HL-60 (cell line): ENCODE data around the gene MAPK6.

ENCODE experiments used
- DNase-seq, 2 experiments: peaks; one replicate each; pipeline ENCODE4 v3.0.0-alpha.2; 2010 to 2020; ENCODE audit warnings: low read depth in 1 of 2, low spot score in 1 of 2
- H3K27ac ChIP-seq: fragments of 250-450 bp; sonication (Bioruptor Pico); replicated peaks from 2 replicates; pipeline ENCODE4 v1.5.1; 2020; ENCODE audit warnings: mild to moderate bottlenecking, moderate library complexity
- H3K27me3 ChIP-seq: fragments of 250-450 bp; sonication (Bioruptor Pico); 2 replicates; pipeline ENCODE4 v1.5.1; 2021; ENCODE audit warnings: mild to moderate bottlenecking, moderate library complexity; ENCODE audit not compliant: insufficient read depth, poor library complexity, severe bottlenecking
- H3K4me3 ChIP-seq: replicated peaks from 2 replicates; pipeline ENCODE4 v1.5.1; 2011; ENCODE audit warnings: mild to moderate bottlenecking, control low read depth, low read length; ENCODE audit not compliant: insufficient read depth
- GABPA ChIP-seq: IDR thresholded peaks from 2 replicates; pipeline ENCODE4 v1.6.1; 2012; ENCODE audit warnings: low read depth
- POLR2AphosphoS5 ChIP-seq: IDR thresholded peaks from 2 replicates; pipeline ENCODE4 v1.6.1; 2012; ENCODE audit warnings: low read depth
- SPI1 ChIP-seq: IDR thresholded peaks from 2 replicates; pipeline ENCODE4 v1.6.1; 2012; ENCODE audit warnings: low read depth, mild to moderate bottlenecking, borderline replicate concordance
- TF ChIP-seq, protein P1 (sequence below): IDR thresholded peaks from 2 replicates; pipeline ENCODE4 v1.6.1; 2012; ENCODE audit warnings: low read depth; ENCODE audit not compliant: insufficient replicate concordance
- TF ChIP-seq, protein P2 (sequence below): IDR thresholded peaks from one replicate; pipeline ENCODE4 v1.5.1; 2011; ENCODE audit warnings: low read length, control low read depth, inconsistent platforms; ENCODE audit not compliant: insufficient read depth

The MAPK6 gene

DNA sequence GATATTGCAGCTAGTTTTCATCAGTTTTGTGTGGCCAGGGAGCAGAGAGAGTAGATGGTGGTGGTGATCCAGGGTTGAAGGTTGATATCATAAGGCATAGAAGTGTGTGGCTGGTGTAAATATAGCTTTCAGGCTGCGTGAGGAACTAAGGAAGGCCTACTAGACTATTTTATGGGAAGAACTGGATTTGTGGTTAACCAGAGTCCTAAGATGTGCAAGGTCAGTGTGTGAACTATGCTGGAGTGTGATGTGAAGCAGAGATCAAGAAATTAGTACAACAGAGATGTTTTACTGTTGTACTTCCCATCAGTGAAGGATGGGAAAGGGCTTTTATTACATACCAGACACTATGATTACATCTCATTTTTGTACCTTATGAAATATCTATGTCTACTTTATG is 41.5 kb downstream of the MAPK6 start:
- no peak for DNase-seq
- TF ChIP-seq SPI1: no peak
- no peak for TF ChIP-seq GABPA
- no peak for TF ChIP-seq POLR2AphosphoS5
- TF ChIP-seq, protein P1, sequence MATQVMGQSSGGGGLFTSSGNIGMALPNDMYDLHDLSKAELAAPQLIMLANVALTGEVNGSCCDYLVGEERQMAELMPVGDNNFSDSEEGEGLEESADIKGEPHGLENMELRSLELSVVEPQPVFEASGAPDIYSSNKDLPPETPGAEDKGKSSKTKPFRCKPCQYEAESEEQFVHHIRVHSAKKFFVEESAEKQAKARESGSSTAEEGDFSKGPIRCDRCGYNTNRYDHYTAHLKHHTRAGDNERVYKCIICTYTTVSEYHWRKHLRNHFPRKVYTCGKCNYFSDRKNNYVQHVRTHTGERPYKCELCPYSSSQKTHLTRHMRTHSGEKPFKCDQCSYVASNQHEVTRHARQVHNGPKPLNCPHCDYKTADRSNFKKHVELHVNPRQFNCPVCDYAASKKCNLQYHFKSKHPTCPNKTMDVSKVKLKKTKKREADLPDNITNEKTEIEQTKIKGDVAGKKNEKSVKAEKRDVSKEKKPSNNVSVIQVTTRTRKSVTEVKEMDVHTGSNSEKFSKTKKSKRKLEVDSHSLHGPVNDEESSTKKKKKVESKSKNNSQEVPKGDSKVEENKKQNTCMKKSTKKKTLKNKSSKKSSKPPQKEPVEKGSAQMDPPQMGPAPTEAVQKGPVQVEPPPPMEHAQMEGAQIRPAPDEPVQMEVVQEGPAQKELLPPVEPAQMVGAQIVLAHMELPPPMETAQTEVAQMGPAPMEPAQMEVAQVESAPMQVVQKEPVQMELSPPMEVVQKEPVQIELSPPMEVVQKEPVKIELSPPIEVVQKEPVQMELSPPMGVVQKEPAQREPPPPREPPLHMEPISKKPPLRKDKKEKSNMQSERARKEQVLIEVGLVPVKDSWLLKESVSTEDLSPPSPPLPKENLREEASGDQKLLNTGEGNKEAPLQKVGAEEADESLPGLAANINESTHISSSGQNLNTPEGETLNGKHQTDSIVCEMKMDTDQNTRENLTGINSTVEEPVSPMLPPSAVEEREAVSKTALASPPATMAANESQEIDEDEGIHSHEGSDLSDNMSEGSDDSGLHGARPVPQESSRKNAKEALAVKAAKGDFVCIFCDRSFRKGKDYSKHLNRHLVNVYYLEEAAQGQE: no peak
- TF ChIP-seq, protein P2, sequence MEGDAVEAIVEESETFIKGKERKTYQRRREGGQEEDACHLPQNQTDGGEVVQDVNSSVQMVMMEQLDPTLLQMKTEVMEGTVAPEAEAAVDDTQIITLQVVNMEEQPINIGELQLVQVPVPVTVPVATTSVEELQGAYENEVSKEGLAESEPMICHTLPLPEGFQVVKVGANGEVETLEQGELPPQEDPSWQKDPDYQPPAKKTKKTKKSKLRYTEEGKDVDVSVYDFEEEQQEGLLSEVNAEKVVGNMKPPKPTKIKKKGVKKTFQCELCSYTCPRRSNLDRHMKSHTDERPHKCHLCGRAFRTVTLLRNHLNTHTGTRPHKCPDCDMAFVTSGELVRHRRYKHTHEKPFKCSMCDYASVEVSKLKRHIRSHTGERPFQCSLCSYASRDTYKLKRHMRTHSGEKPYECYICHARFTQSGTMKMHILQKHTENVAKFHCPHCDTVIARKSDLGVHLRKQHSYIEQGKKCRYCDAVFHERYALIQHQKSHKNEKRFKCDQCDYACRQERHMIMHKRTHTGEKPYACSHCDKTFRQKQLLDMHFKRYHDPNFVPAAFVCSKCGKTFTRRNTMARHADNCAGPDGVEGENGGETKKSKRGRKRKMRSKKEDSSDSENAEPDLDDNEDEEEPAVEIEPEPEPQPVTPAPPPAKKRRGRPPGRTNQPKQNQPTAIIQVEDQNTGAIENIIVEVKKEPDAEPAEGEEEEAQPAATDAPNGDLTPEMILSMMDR: no peak
- H3K27ac ChIP-seq: no peak overlapping the region
- H3K27me3 ChIP-seq: no peaks in the 10 kb centered on the region
- no peak overlapping the region for H3K4me3 ChIP-seq

DNA sequence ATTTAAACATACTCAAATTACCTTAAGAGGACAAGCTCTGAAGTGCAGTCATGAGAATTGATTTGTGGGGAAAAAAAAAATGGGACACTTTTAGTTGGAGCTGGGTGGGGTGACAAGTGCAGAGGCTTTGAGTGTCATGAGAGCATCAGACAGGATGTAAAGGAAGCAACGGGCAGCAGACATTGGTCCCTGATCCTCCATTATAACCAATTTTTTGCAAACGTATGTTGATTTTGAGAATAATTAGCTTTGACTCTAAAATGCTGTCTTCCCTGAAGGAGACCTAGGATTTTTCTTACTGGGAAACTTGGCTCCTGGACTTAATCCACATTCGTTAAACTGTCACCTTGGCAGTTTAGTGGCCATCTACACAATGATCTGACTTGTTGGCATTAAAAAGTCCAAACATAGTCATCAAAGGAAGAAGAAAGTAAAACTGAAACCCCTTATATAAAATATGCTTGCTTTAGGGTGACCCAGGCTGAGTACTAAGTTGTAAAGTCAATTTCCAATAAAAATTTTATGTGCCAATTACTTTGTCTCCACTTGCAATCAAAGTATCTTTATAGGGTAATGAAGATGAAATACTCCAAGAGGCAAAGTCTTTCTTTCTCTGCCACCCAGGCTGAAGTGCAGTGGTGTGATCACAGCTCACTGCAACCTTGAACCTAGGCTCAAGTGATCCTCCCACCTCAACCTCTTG is 48.0 kb downstream of the MAPK6 start:
- no peak for DNase-seq
- Histone ChIP-seq H3K4me3 (no peak overlapping the region), H3K27ac (no peak overlapping the region), H3K27me3 (no peaks in the 10 kb centered on the region)
- TF ChIP-seq, protein P1: no peak
- no peak for TF ChIP-seq GABPA
- TF ChIP-seq SPI1: no peak
- TF ChIP-seq POLR2AphosphoS5: no peak
- TF ChIP-seq, protein P2: no peak

DNA sequence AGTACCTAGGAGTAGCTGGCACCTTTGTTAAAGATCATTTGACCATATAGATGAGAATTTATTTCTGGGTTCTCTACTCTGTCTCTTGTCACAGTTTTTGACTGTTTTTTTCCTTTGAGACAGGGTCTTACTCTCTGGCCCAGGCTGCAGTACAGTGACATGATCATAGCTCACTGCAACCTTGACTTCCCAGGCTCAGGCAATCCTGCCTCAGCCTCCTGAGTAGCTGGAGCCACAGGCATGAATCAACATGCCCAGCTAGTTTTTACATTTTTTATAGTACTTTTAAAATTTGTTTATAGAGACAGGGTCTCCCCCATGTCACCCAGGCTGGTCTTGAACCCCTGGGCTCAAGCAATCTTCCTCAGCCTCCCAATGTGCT is 48.5 kb downstream of the MAPK6 start:
- TF ChIP-seq POLR2AphosphoS5 (no peak), SPI1 (no peak), GABPA (no peak)
- TF ChIP-seq, protein P1: no peak
- TF ChIP-seq, protein P2: no peak
- no peak overlapping the region for H3K27ac ChIP-seq
- no peak overlapping the region for H3K4me3 ChIP-seq
- H3K27me3 ChIP-seq: no peaks in the 10 kb centered on the region
- DNase-seq: no peak
